Endothelial cell of umbilical vein (primary cell): Measurements from ENCODE around the gene FHOD1. TPM values are rescaled to one million over a fixed set of nuclear protein-coding genes. Genes with fewer than 3 reads are reported as not detected.

Experiments
- BruUV-seq: library from RNA; stranded (reverse); fragments of 400-500 nt; replicated peaks from 2 replicates; lab custom pipeline; 2021; lab: Mats Ljungman, UMichigan
- CTCF ChIA-PET: fragments of 300-600, 350-600 bp; sonication (Branson Sonifier 250); formaldehyde crosslinking; loops from one replicate; lab custom pipeline; 2021; ENCODE audit warnings: antibody characterized with exemption, inconsistent platforms; lab: Charles Lee
- POLR2A ChIA-PET: fragments of 300-600, 350-600 bp; sonication (Branson Sonifier 250); formaldehyde crosslinking; loops from one replicate; lab custom pipeline; 2021; ENCODE audit warnings: antibody characterized with exemption, inconsistent platforms; lab: Charles Lee
- DNase-seq: peaks from one replicate; pipeline ENCODE4 v3.0.0-alpha.2; 2011; ENCODE audit warnings: low read depth, low spot score
- FAIRE-seq: peaks from 2 replicates; lab custom pipeline; 2011; peaks lifted over from hg19 to GRCh38; lab: Jason Lieb, UNC
- H2AFZ ChIP-seq: 2 replicates; pipeline ENCODE4 v1.6.0; 2012; ENCODE audit warnings: low read depth, low read length, control low read depth, inconsistent platforms
- H3K27ac ChIP-seq: 2 replicates; pipeline ENCODE4 v1.5.1; 2011; ENCODE audit warnings: low read depth, mild to moderate bottlenecking, control low read depth, low read length, moderate library complexity; ENCODE audit not compliant: insufficient read depth
- H3K27me3 ChIP-seq, 2 experiments: 2 replicates each; pipeline versions ENCODE4 v1.6.0 to v1.6.1; 2011; ENCODE audit warnings: low read length in 2 of 2, mixed read lengths in 1 of 2; ENCODE audit not compliant: control insufficient read depth in 2 of 2, insufficient read depth in 2 of 2
- H3K36me3 ChIP-seq, 2 experiments: 2 replicates in 1 of 2; 3 replicates in 1 of 2; pipeline ENCODE4 v1.5.1; 2011; ENCODE audit warnings: low read length in 2 of 2, mild to moderate bottlenecking in 1 of 2, moderate library complexity in 1 of 2; ENCODE audit not compliant: control insufficient read depth in 2 of 2, insufficient read depth in 2 of 2; ENCODE audit errors: extremely low read depth in 1 of 2
- H3K4me1 ChIP-seq: 3 replicates; pipeline ENCODE4 v1.5.1; 2011; ENCODE audit warnings: mild to moderate bottlenecking, low read length; ENCODE audit not compliant: control insufficient read depth, insufficient read depth; ENCODE audit errors: extremely low read depth
- H3K4me2 ChIP-seq: 2 replicates; pipeline ENCODE4 v1.6.1; 2011; ENCODE audit warnings: low read length, control low read depth, mixed read lengths; ENCODE audit not compliant: insufficient read depth
- H3K4me3 ChIP-seq, 3 experiments: fragments of 200-600 bp in 1 of 3; sonication (generic), shearing (Covaris generic) in 1 of 3; replicated peaks in 1 of 3; 2 replicates each; pipeline ENCODE4 v1.5.1; 2011 to 2016; ENCODE audit warnings: control low read depth in 3 of 3, low read length in 3 of 3, mild to moderate bottlenecking in 2 of 3, inconsistent platforms in 1 of 3, low read depth in 1 of 3, moderate library complexity in 1 of 3; ENCODE audit not compliant: insufficient read depth in 1 of 3
- H3K79me2 ChIP-seq: 2 replicates; pipeline ENCODE4 v1.6.0; 2012; ENCODE audit warnings: low read length, inconsistent platforms; ENCODE audit not compliant: control insufficient read depth, insufficient read depth
- H3K9ac ChIP-seq: replicated peaks from 2 replicates; pipeline ENCODE3; 2011; ENCODE audit warnings: low read length, control low read depth; ENCODE audit not compliant: insufficient read depth; ENCODE audit errors: extremely low read depth
- H3K9me1 ChIP-seq: replicated peaks from 3 replicates; pipeline ENCODE4 v1.6.0; 2011; ENCODE audit warnings: mild to moderate bottlenecking, low read length; ENCODE audit not compliant: control insufficient read depth, insufficient read depth; ENCODE audit errors: extremely low read depth
- H3K9me3 ChIP-seq: replicated peaks from 2 replicates; pipeline ENCODE4 v1.5.1; 2012; ENCODE audit warnings: low read length, inconsistent platforms; ENCODE audit not compliant: control insufficient read depth, insufficient read depth
- H4K20me1 ChIP-seq: replicated peaks from 2 replicates; pipeline ENCODE3; 2011; ENCODE audit warnings: mild to moderate bottlenecking, low read length; ENCODE audit not compliant: control insufficient read depth, insufficient read depth; ENCODE audit errors: extremely low read depth
- CTCF ChIP-seq, 2 donors: IDR thresholded peaks; 1 replicate in 1 of 2; 2 replicates in 1 of 2; pipeline ENCODE4 v1.5.1; 2011; ENCODE audit warnings: low read length in 2 of 2, mild to moderate bottlenecking in 2 of 2, moderate library complexity in 2 of 2, control low read depth in 1 of 2, inconsistent platforms in 1 of 2, low read depth in 1 of 2; ENCODE audit not compliant: insufficient read depth in 1 of 2; ENCODE audit errors: extremely low read depth in 1 of 2
- EZH2 ChIP-seq: IDR thresholded peaks from 2 replicates; pipeline ENCODE4 v1.6.1; 2012; ENCODE audit warnings: borderline replicate concordance, low read depth, mild to moderate bottlenecking, moderate library complexity, low read length, inconsistent platforms; ENCODE audit not compliant: severe bottlenecking
- FOS ChIP-seq: IDR thresholded peaks from 2 replicates; pipeline ENCODE4 v1.6.1; 2011; ENCODE audit warnings: mild to moderate bottlenecking, low read length, moderate library complexity, borderline replicate concordance; ENCODE audit not compliant: insufficient read depth
- GATA2 ChIP-seq: IDR thresholded peaks from 2 replicates; pipeline ENCODE4 v1.7.0; 2011; ENCODE audit warnings: low read depth, mild to moderate bottlenecking, moderate library complexity, mixed read lengths, low read length; ENCODE audit not compliant: insufficient read length, insufficient read depth
- JUN ChIP-seq: IDR thresholded peaks from 2 replicates; pipeline ENCODE4 v1.6.1; 2011; ENCODE audit warnings: borderline replicate concordance, low read depth; ENCODE audit not compliant: insufficient read length, insufficient read depth
- MAX ChIP-seq: IDR thresholded peaks from 2 replicates; pipeline ENCODE4 v1.6.1; 2011; ENCODE audit not compliant: insufficient read depth, insufficient read length
- MYC ChIP-seq: IDR thresholded peaks from one replicate; pipeline ENCODE4 v1.6.1; 2011; ENCODE audit warnings: mild to moderate bottlenecking, low read depth, low read length
- POLR2A ChIP-seq: IDR thresholded peaks from 2 replicates; pipeline ENCODE4 v1.6.1; 2012; ENCODE audit warnings: low read depth, mild to moderate bottlenecking, control low read depth, low read length
- POLR2AphosphoS5 ChIP-seq: IDR thresholded peaks from 2 replicates; pipeline ENCODE4 v1.6.1; 2012; ENCODE audit warnings: low read depth, mild to moderate bottlenecking, control low read depth, low read length, moderate library complexity; ENCODE audit not compliant: insufficient read depth
- dilution Hi-C: fragments of 300-500 bp; cut with MboI; formaldehyde crosslinking; loops from one replicate; pipeline ENCODE4 v1.15.0; 2019; ENCODE audit warnings: low sequenced_read_pairs; ENCODE audit not compliant: extremely low pct_ligation_motif_present
- intact Hi-C: fragments of 100-400 bp; cut with micrococcal nuclease; formaldehyde crosslinking; loops from one replicate; pipeline ENCODE4 v1.10.0; 2022
- polyA plus RNA-seq, 4 experiments: library from polyadenylated mRNA; depleted of rRNA in 3 of 4; stranded (reverse) in 3 of 4; unstranded in 1 of 4; fragments of >200 nt; gene quantifications; 2 replicates each; pipeline versions ENCODE4 v1.2.1 to v1.2.3, GENCODE V29; 2011 to 2012; ENCODE audit warnings: missing spikeins in 1 of 4
- total RNA-seq: library from RNA; stranded (reverse); gene quantifications from 2 replicates; pipeline ENCODE4 v1.2.3, GENCODE V29; 2021

The FHOD1 gene
- total and polyA plus RNA-seq, 2 donors (not counting 3 experiments of a cell fraction or from before 2014, with no cell fraction given) = 63.6 to 124 TPM

GRCh38 chr16:67242138-67242730 lies 5.0 kb downstream of the FHOD1 start:
- peaks cover 51% of the 10 kb centered on the region for H3K79me2 ChIP-seq
- no peaks in the 10 kb centered on the region for H3K9me3 ChIP-seq
- no peaks in the 10 kb centered on the region for H4K20me1 ChIP-seq
- peaks cover 5 to 27% of the 10 kb centered on the region in 2 experiments for H3K36me3 ChIP-seq
- TF ChIP-seq EZH2 = no peak
- TF ChIP-seq POLR2AphosphoS5 = no peak
- TF ChIP-seq FOS = no peak
- no peak for TF ChIP-seq MYC
- TF ChIP-seq POLR2A = no peak
- no peak for TF ChIP-seq CTCF (IDR thresholded peaks at IDR 0.05; ENCODE audit: extremely low read depth in 1 of 2, insufficient read depth in 1 of 2, low read depth in 1 of 2, low read length in 2 of 2)
- no peak for TF ChIP-seq GATA2
- TF ChIP-seq JUN = no peak
- no peak for TF ChIP-seq MAX
- dilution Hi-C loops = no loop called here
- no peak overlapping the region for H3K9ac ChIP-seq
- BruUV-seq = no TSS peak
- POLR2A ChIA-PET = interaction anchor here (0.6 kb wide), 1 partner anchor 29 kb away, joined by 3 read pairs; no protein-coding TSS in a partner anchor
- H3K27me3 ChIP-seq = no peaks in the 10 kb centered on the region
- H3K4me1 ChIP-seq = peaks cover 52% of the 10 kb centered on the region
- no peak overlapping the region for H3K4me3 ChIP-seq
- H2AFZ ChIP-seq = no peak overlapping the region
- DNase-seq = no peak
- no peak for FAIRE-seq
- no peak overlapping the region for H3K4me2 ChIP-seq
- CTCF ChIA-PET = interaction anchor here (0.7 to 1.5 kb wide), 4 partner anchors 10 to 44 kb away, joined by 3 read pairs; no protein-coding TSS in a partner anchor
- intact Hi-C loops = no loop called here
- H3K27ac ChIP-seq = peak overlapping the region; percentile 19
- no peaks in the 10 kb centered on the region for H3K9me1 ChIP-seq
